Measurements from ENCODE around the gene XAGE2.

Gene XAGE2

DNA sequence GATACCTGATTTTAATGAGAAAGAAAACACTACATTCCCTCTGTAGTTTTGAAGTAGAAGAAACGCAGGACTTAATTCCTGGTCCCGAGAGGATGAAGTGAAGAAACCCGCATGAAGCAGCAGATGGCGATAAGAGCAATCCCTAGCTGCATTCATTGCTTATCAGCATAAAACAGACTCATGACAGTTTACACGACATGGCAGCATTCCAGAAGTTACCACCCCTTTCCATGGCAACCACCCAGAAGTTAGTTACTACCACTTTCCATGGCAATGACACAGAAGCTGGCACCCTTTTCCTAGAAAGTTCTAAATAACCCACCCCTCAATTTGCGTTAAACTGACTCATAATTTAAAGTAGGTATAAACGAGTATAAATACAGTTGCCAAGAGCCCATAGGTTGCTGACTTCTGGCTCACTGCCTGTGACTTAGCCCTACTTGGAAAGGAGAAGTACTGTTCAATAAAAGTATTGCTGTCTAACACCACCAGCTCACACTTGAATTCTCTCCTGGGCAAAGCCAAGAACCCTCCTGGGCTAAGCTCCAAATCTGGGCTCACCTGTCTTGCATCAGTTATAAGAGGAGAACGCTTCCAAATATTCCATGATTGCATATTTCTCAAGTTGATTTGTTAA, 5.5 kb upstream of the XAGE2 start:
- TF ChIP-seq, protein P1, sequence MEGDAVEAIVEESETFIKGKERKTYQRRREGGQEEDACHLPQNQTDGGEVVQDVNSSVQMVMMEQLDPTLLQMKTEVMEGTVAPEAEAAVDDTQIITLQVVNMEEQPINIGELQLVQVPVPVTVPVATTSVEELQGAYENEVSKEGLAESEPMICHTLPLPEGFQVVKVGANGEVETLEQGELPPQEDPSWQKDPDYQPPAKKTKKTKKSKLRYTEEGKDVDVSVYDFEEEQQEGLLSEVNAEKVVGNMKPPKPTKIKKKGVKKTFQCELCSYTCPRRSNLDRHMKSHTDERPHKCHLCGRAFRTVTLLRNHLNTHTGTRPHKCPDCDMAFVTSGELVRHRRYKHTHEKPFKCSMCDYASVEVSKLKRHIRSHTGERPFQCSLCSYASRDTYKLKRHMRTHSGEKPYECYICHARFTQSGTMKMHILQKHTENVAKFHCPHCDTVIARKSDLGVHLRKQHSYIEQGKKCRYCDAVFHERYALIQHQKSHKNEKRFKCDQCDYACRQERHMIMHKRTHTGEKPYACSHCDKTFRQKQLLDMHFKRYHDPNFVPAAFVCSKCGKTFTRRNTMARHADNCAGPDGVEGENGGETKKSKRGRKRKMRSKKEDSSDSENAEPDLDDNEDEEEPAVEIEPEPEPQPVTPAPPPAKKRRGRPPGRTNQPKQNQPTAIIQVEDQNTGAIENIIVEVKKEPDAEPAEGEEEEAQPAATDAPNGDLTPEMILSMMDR (IDR thresholded peaks at IDR 0.05; ENCODE audit: control insufficient read depth, insufficient read depth, low read depth, low read length, missing control alignments), result peak; percentile 20
- no peak for DNase-seq (ENCODE audit: low read depth)
- H3K4me3 ChIP-seq (ENCODE audit: control insufficient read depth, low read depth, low read length), result no peak overlapping the region

DNA sequence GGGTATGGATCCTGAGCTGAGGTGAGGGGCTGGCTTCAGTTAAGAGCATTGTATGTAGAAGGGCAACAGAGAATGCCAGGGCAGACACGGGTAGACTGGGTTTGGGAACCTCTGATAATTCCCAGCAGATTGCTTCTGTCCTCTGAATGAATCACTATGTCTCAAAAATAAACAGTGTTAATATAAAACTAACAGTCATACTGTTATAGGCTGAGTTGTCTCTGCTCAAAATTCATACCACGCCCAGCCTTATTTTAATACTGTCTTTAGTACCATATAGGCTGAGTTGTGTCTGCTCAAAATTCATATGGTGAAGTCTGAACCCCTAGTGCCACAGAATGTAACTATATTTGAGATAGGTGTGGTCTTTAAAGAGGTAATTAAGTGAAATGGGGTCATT, 10.0 kb downstream of the XAGE2 start:
- no peak for DNase-seq (ENCODE audit: low read depth)
- H3K4me3 ChIP-seq (ENCODE audit: control insufficient read depth, low read depth, low read length), result no peak overlapping the region
- TF ChIP-seq, protein P1 (IDR thresholded peaks at IDR 0.05; ENCODE audit: control insufficient read depth, insufficient read depth, low read depth, low read length, missing control alignments), result no peak

DNA sequence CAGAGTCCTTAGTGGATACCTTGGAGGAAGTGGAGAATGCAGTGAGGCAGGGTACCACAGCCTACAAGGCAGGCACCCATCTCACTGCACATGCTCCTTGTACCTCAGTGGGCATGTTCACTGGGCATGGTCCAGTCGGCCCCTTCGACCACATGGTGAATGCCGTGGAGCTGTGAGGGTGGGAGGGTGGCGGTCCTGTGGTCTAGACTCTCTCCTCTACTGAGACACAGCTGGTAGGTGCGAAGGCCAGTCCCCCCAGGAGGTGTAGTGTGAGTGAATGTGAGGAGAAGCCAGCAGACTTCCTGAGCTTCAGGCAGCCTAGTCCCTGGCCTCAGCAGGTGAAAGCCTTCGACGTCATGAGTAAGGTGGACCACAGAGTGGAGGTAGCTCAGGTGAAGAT, 12.2 kb downstream of the XAGE2 start:
- DNase-seq (ENCODE audit: low read depth), result no peak

DNA sequence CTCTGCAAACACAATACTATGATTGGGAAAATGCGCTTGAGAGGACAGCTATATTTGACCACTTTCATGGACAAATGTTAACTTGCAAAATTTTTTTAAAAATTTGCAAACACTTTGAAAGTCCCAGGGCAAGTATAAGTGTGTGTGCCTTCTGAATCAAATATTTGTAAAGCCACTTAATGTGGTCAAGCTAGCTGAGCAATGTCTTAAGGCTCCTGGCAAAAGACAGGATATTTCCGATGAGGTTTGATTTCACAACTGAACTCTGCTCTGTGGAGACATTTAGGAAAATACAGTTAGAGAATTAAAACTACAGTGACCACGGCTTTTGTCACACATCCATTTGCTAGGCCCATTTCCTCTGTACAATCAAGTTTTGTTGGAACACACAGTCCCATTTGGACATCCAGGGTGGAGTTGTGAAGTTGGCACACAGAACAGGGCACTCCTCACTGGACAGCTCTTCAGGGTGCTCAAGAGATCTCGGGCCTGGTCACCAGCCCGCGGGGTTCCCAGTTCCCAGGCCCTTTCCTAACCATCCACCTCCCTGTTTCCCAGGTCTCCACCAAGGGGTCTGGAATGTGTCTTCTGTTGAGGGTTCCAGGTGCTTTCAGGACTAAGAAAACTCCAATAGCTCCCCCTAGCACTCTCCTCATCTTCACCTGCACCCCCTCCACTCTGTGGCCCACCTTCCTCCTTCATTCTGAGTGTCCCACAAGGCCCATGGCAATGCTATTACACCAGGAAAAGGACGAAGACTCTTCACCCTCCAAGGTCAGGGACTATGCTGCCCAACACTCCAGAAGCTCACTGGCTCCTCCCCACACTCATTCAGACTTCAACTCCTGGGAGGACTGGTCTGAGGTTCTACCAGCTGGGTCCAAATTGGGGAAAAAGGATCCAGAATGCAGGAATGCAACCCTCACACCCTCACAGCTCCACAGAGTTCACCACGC, 41.9 kb downstream of the XAGE2 start:
- TF ChIP-seq, protein P1 (IDR thresholded peaks at IDR 0.05; ENCODE audit: control insufficient read depth, insufficient read depth, low read depth, low read length, missing control alignments), result no peak
- no peak for DNase-seq (ENCODE audit: low read depth)
- no peak overlapping the region for H3K4me3 ChIP-seq (ENCODE audit: control insufficient read depth, low read depth, low read length)

More for the DNA sequence above, 12.2 kb downstream of the XAGE2 start:
- TF ChIP-seq, protein P1 (IDR thresholded peaks at IDR 0.05; ENCODE audit: control insufficient read depth, insufficient read depth, low read depth, low read length, missing control alignments), result no peak
- H3K4me3 ChIP-seq (ENCODE audit: control insufficient read depth, low read depth, low read length), result no peak overlapping the region

GRCh38 chrX:52415304-52415703, 46.5 kb downstream of the XAGE2 start:
- TF ChIP-seq, protein P1 (IDR thresholded peaks at IDR 0.05; ENCODE audit: control insufficient read depth, insufficient read depth, low read depth, low read length, missing control alignments), result no peak
- no peak for DNase-seq (ENCODE audit: low read depth)

DNA sequence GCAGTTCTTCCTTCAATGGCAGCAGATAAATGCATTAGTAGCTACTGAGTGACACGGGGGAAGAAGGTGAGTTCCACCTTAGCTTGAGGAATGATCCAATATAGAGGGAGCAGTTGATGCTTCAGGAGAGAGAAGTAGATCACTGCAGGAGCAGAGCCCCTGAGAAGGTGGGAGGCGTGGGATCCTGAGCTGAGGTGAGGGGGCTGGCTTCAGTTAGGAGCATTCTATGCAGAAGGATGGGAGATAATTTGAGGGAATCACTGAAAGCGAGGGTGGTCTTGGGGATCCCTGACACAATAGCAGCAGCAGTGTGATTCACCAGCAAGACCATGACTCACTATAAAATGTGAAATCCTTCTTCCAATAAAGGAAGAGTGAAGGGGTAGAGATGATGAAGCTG, 48.0 kb downstream of the XAGE2 start:
- TF ChIP-seq, protein P1 (IDR thresholded peaks at IDR 0.05; ENCODE audit: control insufficient read depth, insufficient read depth, low read depth, low read length, missing control alignments), result no peak
- DNase-seq (ENCODE audit: low read depth), result no peak
- H3K4me3 ChIP-seq (ENCODE audit: control insufficient read depth, low read depth, low read length), result no peak overlapping the region

More at GRCh38 chrX:52415304-52415703, 46.5 kb downstream of the XAGE2 start:
- H3K4me3 ChIP-seq (ENCODE audit: control insufficient read depth, low read depth, low read length), result no peak overlapping the region
